Measurements from ENCODE around the gene LPCAT4.

Gene LPCAT4

DNA sequence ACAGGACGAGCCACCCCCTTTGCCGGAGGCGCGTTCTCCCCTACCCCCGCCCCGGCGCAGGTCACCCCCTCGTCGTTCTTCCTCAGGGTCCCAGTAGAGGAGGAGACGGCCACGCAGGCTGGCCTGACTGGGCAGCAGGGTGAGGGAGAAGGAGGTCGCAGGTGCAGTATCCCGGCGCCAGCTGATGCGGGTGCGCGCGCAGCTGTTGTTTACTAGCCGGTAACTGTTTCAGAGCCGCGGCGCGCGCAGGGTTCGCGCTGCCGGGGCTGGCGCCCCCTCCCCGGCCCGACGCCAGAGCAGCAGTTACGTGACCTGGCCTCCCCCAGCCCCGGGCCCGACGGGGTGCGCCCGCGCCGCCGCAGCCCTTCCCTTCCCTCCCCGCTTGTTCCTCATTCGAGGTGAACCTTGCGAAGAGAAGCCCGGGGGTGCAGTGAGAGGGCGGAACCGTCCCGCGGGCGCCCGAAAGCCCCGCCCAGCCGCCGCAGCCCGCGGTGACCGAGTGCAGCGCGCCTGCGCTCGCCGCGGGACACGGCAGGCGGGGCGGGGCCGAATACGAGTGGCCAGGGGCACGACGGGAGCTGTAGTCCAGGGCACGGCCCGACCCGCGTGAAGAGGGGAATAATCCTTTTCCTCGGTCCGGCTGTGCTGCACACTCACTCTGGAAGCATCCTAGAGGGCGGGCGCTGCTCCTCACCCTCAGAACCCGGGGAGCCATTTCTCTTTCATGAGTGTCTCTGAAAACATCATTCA lies 29.3 kb downstream of the LPCAT4 start, which contains the start of gene SLC12A6:
Gene SLC12A6, minus strand, starts transcription at position 225 of the 750 bp plus-strand sequence. CDS start 1,101 bp downstream, outside the sequence.
- TF ChIP-seq, protein P1, sequence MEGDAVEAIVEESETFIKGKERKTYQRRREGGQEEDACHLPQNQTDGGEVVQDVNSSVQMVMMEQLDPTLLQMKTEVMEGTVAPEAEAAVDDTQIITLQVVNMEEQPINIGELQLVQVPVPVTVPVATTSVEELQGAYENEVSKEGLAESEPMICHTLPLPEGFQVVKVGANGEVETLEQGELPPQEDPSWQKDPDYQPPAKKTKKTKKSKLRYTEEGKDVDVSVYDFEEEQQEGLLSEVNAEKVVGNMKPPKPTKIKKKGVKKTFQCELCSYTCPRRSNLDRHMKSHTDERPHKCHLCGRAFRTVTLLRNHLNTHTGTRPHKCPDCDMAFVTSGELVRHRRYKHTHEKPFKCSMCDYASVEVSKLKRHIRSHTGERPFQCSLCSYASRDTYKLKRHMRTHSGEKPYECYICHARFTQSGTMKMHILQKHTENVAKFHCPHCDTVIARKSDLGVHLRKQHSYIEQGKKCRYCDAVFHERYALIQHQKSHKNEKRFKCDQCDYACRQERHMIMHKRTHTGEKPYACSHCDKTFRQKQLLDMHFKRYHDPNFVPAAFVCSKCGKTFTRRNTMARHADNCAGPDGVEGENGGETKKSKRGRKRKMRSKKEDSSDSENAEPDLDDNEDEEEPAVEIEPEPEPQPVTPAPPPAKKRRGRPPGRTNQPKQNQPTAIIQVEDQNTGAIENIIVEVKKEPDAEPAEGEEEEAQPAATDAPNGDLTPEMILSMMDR (IDR thresholded peaks at IDR 0.05; ENCODE audit: insufficient read depth, missing control alignments) = no peak
- no peak for FAIRE-seq
- no peak for DNase-seq (ENCODE audit: insufficient read length, low spot score)

DNA sequence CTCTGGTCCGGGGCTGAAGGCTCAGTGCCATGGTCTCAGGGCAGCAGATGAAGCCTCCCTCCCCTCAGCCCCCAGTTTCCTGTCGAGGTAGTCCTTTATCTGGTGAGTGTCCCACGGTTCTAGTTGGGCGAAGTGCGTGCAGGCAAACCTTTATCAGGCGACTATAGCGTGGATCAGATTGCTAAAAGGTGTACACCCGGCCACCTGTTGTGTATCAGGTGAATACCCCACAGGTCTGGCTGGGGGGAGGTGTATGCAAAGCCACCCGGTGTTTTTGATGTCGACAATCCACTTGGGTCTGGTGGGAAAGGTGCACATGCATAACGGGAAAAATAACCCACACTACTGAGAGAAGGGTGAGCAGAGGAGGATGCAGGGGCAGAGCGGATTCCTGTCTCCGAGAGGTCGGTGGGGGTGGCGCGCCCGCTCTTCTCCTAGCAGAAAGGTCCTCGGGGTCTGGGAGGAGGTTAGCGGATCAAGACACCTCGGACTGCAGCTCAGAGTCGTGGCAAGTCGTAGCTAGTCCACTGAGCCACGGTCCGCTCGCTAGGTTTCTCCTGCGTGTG lies 29.9 kb downstream of the LPCAT4 start:
- DNase-seq (ENCODE audit: insufficient read length, low spot score) = no peak
- TF ChIP-seq, protein P1 (IDR thresholded peaks at IDR 0.05; ENCODE audit: insufficient read depth, missing control alignments) = no peak
- FAIRE-seq = no peak

DNA sequence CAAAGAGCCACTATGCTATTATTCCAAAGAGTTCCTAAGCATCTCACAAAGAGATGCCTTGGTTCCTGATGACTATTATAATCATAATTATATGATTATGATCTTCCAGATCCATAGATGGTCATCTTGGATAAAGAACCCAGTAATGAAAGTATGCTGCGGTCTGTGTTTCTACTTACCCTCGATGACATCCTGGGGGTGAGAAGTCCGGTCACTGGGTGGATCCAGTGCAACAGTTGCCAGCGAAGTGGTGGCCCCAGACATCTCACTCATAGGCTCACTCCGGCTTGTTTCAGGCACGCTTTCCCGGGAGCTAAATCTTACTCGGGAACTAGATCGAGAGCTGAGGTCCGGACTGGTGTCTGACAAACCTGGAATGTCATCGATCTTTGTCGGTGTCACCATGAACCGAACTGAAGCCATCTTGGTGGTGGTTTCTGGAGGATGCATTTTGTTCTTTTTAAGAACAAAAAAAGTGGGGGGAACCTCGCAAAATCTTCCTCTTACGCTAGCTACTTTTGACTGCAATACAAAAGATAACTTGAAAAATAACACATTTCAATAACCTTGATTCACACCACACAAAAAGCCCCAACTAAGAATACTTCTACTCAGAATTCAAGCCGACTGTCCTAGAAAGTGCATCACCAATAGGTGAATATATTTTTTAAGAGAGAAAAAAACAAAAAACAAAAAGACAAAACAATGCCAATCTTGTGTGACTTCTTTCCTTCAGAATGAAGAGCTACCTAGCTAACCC lies 30.6 kb downstream of the LPCAT4 start:
- no peak for FAIRE-seq
- no peak for DNase-seq (ENCODE audit: insufficient read length, low spot score)
- TF ChIP-seq, protein P1 (IDR thresholded peaks at IDR 0.05; ENCODE audit: insufficient read depth, missing control alignments) = no peak

DNA sequence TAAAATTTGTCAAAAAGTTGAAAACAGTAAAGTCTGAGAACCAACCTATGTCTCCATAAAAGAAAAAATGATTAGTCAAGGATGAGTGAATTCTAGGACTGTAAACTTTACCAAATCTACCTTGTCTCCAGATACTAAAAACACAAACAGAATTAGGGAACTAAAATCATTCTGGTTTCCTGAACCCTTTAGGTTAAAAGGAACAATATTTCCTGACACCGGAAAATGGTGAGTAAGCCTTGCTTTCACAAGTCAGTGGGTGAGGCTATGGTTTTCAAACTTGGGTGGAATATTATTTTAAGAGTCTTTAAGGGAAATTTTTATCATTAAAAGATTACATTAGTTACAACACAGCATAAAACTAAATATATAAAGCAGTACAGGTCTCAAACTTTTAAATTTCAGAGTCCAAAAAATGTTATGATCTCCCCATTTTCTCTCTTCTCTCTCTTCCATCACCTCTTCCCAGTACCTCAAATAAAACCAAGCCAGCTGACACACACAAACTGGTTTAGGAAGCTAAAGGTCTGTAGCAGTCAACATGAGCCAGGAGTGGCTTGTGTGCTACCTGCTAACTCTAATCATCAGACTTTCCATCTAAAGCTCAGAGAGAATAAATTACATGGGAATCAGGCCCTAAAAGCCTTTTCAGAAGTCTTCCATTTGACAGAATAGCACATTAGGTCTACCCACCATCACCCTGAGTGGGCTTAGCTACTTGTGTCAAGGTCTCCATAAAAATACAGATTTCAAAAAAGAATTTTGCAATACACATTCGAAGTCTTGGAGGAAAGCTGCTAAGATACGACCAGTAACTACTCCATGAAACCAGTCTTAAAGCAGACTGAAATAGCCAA lies 31.6 kb downstream of the LPCAT4 start:
- DNase-seq (ENCODE audit: insufficient read length, low spot score) (no peak), FAIRE-seq (no peak)
- TF ChIP-seq, protein P1 (IDR thresholded peaks at IDR 0.05; ENCODE audit: insufficient read depth, missing control alignments) = no peak

DNA sequence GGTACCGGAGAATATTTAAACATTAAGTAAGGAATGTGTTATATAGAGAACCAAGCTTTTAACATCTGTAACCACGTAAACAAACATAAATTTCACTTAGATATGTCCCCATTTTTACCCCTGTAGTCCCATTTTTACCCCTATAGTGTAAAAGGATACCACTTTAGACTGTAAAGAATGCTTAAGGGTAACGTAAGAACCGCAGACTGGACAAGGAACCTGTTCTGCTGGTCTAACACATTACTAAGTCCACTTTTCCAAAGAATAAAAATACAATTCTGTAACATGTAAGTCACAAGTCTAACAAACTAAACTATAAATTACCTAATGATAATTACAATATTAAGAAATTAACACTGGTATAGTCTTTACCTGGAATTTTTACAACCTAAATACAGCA lies 32.3 kb downstream of the LPCAT4 start:
- FAIRE-seq (no peak), DNase-seq (ENCODE audit: insufficient read length, low spot score) (no peak)
- TF ChIP-seq, protein P1 (IDR thresholded peaks at IDR 0.05; ENCODE audit: insufficient read depth, missing control alignments) = no peak

DNA sequence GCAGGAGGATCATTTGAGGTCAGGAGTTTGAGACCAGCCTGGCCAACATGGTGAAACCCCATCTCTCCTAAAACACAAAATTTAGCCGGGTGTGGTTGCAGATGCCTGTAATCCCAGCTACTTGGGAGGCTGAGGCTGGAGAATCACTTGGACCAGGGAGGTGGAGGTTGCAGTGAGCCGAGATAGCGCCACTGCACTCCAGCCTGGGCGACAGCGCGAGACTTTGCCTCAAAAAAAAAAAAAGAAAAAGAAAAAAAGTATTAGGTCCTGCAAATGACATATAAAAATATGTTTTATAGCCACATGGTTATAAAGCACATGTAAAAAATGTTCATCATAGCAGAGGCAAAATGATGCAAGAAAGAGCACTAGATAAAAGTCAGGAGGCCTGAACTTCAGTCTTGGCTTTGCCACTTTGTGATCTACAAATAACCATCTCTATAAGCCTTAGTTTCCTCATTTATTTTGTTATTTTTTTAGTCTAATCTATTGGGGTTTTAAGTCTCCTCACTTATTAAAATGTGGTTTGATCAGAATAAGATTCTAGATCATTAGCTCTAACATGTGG lies 34.4 kb downstream of the LPCAT4 start:
- FAIRE-seq (no peak), DNase-seq (ENCODE audit: insufficient read length, low spot score) (no peak)
- TF ChIP-seq, protein P1 (IDR thresholded peaks at IDR 0.05; ENCODE audit: insufficient read depth, missing control alignments) = no peak

All from D721Med (cell line).